Stimulated activated CD4-positive, alpha-beta T cell treated with anti-CD3 and anti-CD28 coated beads, Interleukin-4, amount 100 ng/mL, for 48 hours (primary cell): ENCODE results near the gene MOSPD2.
A peak's percentile ranks its signal among the peaks of the same experiment; 100 is the strongest.

Experiments used
- DNase-seq, 2 donors: peaks; one replicate each; pipeline ENCODE4 v3.0.0-alpha.2; 2020; ENCODE audit warnings: low read depth in 2 of 2

MOSPD2 gene

DNA sequence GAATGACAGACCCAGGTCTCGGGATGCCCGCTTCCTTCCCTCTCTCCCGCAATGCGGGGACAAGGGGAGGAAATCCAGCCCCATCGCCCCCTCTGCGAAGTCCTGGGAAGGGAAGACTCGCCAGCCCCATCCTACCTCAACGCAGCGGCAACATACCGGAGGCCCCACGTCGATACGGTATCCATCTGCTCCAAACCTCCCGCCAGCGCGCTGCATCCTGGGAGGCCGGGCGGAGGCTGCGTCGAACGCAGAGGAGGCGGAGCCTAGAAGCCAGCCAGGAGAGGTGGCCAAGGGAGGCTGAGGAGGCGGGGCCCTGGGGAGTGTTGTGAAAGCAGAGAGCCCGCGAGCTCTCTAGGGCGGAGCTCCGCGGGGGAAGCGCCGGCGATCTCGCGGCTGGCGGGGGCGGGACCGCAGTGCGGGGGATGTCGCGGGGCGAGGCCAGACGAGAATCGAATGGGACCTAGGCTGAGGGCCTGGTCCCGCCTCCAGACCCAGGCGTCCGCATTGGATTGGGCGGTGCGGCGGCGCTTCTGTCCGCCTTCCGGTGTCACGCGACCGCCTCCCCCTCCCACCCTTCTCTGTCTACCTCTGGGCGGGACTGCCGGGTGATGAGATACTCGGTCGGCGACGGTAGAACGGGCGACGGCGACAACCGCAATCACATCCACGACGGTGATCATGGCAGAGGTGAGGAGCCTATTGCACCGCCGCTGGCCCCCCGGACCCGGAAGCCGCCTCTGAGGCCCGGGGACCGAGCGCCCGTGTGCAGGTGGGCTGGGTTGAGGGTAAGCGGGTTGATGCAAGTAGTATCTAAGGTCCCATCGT is at the start of gene MOSPD2, which contains the start of gene FANCB:
MOSPD2 (plus strand) TSS at position 571 of the 825 bp plus-strand sequence; CDS start at position 679, 108 bp downstream.
FANCB (minus strand) TSS at position 219 of the 825 bp plus-strand sequence. CDS start 7,559 bp downstream, outside the sequence.
- DNase-seq = peak; percentile 80 to 91

DNA sequence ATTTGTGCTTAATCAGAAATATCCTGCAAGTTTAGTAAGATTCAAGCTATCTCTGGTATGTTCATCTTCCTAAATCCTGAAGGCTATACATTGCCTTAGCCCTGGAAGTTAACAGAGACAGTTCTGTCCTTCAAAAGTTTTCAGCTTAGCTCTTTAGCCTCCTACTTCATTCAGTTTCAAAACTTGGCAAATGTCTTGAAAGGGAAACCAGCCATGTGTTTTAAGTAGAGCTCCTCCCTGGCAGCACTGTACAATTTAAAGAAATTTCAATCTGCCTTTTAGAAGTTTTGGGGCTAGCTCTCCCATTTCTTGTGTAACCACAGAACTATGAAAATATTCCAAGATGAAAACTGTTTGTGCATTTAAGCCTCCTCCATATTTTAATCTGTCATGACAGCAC is 47.4 kb upstream of the MOSPD2 start:
- no peak for DNase-seq

DNA sequence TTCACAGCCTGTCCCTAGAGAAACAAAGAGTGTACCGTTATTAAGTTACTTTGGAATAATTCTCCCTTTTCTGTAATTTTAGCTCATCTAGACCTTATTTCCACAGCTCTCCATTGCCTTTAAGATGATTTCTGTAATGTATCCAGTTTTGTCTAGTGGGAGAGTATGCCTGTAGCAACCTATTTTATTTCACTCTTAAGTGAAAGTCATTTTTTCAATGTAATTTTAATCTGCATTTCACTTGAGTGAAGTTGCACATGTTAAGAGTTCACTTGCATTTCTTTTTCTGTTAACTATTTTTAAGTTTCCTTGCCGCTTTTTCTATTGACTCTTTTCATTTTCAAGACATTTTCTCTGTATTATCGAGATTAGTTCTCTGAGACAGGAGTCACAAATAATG is 46.9 kb upstream of the MOSPD2 start:
- DNase-seq = no peak

DNA sequence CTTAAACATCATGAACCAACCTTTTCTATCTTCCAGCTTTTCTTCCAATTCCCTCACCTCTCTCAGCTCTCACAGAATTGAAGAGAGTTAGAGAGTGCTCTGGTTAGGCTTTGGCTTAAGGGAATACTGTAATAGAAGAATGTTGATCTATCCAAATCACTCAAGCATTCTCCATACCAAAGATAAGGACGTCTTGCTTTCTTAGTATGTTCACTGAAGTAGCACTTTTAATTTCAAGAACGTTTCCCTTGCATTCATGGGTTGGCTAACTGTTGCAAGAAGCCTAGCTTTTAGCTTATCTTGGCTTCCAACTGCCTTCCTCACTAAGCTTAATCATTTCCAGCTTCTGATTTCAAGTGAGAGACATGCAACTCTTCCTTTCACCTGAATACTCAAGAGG is 43.6 kb upstream of the MOSPD2 start:
- DNase-seq = no peak

DNA sequence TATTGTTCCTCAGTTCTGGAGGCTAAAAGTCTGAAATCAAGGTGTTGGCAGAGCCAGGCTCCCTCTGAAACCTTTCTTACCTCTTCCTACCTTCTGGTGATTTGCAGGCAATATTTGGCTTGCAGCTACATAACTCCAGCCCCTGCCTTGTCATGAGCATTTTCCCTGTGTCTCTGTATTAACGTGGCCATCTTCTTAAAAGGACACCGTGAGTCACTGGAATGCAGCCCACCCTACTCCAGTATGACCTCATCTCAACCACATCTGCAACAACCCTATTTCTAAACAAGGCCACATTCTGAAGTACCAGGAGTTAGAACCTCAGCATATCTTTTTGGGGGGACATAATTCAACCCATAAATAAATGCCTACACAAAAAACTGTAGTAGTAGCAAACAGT is 41.1 kb upstream of the MOSPD2 start:
- no peak for DNase-seq

DNA sequence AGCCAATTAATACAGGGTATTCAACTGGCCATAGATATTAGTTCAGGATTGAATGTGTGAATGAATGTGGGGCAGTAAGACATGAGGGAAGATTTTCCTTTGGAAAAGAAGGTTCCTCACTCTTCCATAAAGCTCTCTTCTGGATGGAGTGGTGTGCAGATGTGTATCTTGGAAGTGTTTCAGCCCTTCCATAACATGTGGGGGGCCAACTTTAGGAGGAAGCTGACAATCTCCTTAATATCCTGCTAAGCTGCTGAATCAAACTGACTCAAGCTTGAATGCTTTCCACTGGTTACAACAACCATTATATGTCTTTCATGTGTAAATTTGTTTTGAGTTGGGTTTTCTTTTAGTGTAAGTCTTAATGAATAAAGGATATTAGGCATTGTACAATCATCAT is 40.6 kb upstream of the MOSPD2 start:
- no peak for DNase-seq

DNA sequence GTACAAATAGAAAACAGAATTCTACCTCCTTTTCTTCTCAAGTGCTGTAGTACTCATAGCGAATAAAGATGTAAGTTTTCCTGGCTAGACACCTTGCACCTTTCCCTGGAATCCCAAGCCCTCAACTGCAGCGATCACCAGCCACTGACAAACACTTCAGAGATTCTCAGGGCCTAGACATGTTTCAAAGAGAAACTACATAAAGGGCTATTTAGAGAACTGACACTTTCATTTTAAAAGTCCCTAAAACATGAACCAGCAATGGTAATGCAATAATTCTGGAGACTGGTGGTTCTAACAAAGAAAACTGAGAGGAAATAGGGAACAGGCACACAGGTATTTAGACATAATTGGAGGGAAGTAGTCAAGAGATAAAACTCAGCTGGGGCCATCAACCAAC is 36.1 kb upstream of the MOSPD2 start:
- DNase-seq = no peak

DNA sequence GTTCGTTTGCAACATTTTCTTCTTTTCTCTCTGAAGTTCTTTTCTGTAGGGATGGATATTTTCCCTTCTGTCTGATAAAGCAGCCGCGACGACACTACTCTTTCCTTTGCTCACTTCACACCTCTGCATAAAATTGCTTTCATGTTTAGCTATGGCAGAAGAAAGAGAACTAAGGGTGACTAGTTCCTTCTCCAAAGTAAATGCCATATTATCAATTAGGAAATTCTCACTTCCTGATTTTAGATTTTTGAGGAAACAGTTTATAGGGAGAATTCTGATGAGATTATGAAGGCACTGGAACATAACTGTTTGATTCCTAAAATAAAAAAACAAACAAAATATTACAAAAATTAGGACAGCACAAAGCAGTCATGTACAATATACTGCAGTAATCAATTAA is 29.6 kb upstream of the MOSPD2 start:
- no peak for DNase-seq

DNA sequence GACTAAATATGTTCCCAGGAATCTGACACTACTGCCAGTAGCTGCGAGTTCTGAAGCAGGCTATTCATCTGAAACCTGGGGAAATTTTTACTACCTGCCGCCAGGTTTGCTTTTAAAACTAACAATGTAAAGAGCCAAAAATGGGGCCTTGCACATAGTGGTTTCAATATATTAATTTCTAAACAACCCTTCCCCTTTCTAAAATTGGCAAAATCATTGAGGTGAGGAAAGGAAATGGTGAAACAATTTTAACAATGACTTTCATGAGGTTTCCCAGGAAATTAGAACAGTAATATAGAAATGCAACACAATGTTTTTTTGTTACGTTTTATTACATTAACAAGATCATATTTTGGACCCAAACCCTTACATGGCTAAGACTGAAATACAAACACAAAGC is 21.7 kb upstream of the MOSPD2 start:
- no peak for DNase-seq

DNA sequence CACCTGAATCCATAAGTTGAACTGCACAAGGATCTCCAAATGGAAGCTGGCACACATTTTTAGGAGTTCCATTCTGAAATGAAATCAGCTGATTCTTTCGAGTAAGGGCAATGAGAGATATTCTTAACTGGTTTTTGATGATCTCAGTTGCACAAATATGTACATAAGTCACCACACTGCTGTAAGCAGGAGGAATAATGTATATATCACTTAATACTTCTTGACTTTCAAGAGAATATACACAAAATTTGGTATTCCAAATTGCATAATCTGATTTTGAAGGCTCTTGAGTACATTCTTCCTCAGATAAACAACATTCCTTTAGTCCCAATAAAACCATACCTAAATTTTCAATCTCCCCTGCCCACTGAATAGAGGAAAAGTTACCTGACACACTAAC is 8.6 kb upstream of the MOSPD2 start:
- DNase-seq = no peak

DNA sequence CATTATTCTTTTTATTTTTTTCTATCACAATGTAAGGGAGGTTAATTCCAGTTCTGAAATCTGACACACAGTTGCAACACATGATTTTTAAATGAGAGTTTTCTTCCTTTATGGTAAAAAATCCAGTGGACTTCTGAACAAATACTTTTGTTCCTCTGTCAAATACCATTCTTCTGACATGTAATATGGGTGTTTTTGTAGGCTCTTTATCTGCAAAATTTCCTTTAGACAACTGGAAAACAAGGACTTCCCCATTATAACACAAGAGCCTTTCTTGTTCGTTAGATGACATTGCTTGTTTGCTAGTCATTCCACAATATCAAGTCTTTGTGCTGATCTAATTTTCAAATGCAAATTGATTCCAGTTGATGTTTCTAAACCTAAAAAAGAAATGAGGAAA is 8.0 kb upstream of the MOSPD2 start:
- no peak for DNase-seq

DNA sequence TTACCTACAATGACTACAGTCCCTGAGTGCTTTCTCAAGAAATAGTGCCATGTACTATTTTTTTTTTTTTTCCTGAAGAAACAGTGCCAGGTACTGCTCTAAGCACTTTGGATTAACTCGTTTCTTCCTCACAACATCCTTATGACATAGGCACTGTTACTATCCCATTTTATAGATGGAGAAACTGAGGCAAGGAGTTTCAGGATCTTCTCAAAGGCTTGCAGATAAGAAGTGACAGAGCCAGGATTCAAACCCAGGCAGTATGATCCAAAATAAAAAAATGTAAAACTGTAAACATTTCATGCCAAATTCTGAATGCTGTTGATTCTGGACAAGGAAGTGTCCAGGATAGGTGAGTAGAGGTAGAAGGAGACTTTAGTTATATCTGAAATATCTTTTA is 1.5 kb upstream of the MOSPD2 start:
- no peak for DNase-seq

DNA sequence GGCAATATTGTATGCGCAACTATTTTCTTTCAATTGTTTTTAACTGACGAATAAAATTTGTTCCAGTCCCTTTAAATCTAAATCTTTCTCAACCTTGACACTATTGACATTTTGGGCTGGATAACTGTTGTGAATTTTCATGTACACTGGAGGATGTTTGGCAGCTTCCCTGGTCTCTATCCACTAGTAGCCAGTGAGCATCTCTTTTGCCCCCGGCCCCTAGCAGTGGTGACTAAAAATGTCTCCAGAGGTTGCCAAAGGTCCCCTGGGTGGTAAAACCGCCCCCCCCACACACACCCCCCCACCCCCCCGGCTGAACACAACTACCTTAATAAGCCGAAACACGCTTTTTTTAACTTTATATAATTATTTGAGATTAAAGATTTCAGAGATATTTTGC is 866 bp upstream of the MOSPD2 start:
- DNase-seq = no peak

DNA sequence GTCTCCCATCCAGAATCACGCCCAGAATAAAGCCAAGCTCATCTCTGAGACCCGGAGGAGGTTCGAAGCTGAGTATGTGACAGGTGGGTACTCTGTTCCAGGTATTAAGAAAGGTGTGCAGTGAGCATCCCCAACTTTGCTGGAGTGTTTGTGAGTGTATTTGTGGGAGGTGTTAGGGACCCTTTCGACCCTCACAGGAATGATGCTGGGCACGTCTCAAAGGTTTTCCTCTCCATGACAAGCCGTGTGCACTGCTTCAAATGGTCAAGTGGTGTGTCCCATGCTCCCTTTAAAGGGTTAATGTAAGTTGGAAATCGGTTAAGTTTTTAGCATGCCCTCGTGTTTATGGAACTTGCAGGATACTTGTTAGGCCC is 442 bp downstream of the MOSPD2 start:
- DNase-seq = no peak

DNA sequence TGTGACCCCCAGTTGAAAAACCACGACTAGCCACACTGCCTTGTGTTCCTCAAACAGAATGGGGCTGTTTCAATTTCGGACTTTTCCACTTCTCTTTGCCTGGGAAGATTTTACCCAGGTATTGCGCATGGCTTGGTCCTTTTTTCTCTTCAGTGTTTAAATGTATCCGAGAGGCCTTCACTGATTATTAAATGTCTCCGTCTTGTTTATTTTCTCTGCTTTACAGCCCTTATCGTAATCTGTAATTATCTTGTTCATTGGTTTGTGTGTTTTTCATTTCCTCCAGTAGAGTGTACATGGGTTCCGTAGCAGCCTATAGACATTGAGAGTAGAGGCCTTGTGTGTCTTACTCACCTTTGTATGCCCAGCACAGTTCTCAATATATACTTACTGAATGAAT is 2.4 kb downstream of the MOSPD2 start:
- DNase-seq = no peak

DNA sequence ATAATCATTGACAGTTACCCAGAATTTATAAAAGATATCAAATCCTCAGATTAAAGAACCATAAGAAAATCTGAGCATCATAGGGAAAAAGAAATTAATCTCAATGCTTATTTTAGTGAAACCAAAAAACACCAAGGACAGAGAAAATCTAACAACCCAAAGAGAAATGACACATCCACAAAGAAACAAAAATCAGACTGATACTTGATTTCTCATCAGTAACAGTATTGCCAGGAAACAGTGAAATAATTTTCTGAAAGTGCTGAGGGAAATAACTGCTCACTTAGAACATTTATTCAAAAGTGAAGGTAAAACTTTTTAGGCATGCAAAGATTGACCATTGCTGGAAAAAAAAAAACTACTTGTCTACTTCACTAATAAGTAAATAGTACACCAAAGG is 10.6 kb downstream of the MOSPD2 start:
- DNase-seq = no peak

DNA sequence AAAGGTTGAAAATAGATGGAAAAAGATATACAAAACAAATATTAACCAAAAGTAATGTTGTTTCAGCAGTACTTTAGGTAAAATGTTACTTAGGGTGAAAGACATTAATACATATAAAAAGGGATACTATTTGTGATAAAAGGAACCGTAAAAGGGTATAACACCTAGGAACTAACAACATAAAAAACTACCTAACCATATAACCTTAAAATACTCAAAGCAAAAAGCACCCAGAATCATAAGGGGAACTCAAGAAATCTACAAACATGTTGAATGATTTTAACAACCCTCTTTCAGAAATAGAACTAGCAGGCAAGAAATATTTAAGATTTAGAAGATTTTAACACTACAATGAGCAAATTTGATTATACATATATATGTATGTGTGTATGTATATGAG is 11.5 kb downstream of the MOSPD2 start:
- DNase-seq = no peak

DNA sequence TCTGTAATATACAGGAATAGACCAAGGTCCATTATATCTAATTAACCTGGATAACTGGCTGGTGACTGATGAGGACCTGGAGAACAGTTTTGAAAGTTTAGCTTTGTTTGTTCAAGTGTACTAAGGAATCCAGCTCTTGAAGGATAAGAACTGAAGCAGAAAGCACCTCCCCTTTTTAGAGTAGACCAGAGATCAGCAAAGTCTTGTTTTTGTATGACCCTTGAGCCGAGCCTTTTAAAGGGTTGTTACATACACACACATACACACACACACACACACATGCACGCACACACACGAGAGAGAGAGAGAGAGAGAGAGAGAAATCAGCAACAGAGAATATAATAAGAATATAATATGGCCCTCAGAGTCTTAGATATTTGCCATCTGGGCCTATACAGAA is 13.0 kb downstream of the MOSPD2 start:
- DNase-seq = no peak

DNA sequence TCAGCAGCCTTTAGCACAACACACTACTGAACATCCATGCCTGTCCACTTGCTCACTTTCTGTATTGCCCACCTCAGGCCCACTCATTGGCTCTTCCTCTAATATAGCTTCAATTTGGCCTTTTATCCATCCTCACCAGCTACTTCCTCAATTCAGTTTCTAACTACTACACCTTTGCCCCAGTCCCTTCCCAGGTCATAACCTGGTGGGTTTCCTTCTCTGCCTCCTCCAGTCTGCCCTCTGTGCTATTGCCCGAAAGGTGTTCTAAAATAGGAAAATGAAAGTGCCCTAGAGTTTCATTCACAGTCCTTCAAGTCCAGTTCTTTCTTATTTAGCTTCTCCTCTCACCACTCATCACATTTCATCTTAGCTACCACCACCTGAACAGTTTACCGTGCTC is 23.1 kb downstream of the MOSPD2 start:
- DNase-seq = no peak

DNA sequence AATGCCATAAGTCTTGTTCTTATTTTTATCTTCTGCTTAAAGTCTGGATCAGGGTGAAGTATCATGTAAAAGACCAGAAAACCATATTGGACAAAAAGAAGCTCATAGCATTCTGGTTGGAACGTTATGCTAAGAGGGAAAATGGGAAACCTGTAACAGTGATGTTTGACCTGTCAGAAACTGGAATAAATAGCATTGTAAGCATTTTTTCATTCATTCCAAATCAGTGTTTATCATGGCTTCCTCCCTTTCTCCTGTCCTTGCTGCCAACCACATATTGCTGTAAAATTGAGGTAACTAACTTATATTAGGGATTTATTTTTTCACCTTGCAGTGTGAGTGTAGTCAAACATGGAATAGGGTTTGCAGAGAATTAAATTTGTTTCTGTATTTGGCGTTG is 23.8 kb downstream of the MOSPD2 start:
- DNase-seq = no peak

DNA sequence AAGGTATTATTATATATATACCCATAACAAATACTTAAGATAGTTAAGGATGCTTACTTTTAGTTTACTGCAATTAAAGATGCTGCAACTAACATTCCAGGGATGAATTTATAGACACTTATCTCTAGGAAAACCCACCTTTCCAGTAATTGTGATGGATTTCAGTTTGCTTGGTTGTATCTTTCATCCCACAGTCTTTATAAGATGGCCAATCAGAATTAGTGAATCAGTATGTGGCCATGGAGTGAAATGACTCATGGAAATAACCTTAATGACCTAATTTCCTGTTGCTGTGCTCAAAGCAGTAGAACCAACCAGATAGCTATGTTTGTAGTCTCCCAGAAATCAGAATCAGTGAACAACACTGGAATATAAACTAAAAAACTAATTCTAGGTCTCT is 26.4 kb downstream of the MOSPD2 start:
- no peak for DNase-seq

DNA sequence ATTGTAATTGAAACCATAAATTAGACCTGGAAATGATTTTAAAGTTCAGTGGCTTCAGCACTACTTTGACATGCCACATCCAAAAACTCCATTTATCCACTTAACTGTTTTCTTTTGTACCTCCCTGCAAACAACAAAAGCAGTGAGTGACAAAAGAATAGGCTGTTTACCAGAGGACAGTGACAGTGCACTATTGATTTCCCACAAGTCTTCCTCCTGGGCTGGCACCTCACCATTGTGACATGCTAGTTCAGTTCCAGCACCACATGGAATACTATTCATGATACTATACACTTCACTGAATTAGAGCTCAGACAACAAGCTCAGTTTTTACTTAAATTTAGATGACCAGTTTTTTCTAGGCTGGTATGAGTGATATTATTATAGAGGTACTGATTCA is 29.3 kb downstream of the MOSPD2 start:
- DNase-seq = no peak

DNA sequence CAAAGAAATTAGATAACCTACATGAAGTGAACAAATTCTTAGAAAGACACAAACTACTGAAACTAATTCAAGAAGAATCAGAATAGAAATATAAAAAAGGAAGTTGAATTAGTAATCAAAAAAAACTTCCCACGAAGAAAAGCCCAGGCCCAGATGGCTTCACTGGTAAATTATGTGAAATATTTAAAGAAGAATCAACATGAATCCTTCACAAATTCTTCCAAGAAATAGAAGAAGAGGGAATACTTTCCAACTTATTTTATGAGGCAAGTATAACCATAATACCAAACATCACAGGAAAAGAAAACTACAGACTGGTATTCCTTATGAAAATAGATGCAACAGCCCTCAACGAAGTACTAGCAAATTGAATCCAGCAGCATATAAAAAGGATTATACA is 30.7 kb downstream of the MOSPD2 start:
- DNase-seq = no peak

DNA sequence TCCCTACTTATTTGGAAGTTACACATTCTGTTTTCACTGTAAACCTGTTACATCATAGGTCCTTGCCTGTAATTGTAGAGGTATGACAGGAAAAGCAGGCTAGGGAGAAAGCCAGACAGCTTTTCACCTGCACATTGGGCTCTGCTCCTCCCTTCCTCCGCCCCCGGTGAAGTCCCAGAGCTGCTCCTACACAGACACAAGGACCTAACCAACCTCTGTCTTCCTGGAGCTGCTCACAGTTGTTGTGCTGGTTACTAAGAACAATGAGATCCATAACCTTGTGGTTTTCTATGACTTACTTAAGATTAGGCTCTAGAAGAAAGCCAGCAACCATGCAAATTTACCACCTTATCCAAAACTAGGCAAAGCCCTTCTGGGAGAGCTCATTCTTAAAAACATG is 40.0 kb downstream of the MOSPD2 start:
- DNase-seq = no peak
